Measurements from ENCODE around the gene CGB5. TPM values are rescaled to one million over a fixed set of nuclear protein-coding genes. Genes with fewer than 3 reads are reported as not detected.
"Not testable (repeated sequence)": the region's sequence is repeated elsewhere in the genome, so short reads cannot be mapped to it uniquely, and the experiment has no call there.

The CGB5 gene
- total RNA-seq, 4 donors from 2014 or later: not detected

- H3K9me3 ChIP-seq; H3K4me1 ChIP-seq; H3K27me3 ChIP-seq; DNase-seq; intact Hi-C loops (cut with DNase I; ENCODE audit: low total_unique reads); in situ Hi-C loops (cut with MboI; ENCODE audit: low sequenced_read_pairs in 4 of 4); H3K4me3 ChIP-seq; ATAC-seq; H3K27ac ChIP-seq; H3K36me3 ChIP-seq: not testable (repeated sequence)
- TF ChIP-seq CTCF (IDR thresholded peaks at IDR 0.05 in 4 of 5, conservative IDR thresholded peaks at IDR 0.05 in 1 of 5): peak in 3 of 5 experiments; percentile 20 to 39 (median 37)
Measured at GRCh38 chr19:49031642-49032301, 11.9 kb upstream of the CGB5 start, which contains the start of gene CGB2. Gene CGB2, plus strand, starts transcription at chr19:49031890. Its CDS starts 206 bp downstream, at chr19:49032096.

GRCh38 chr19:49036815-49037214, 6.8 kb upstream of the CGB5 start, which contains the start of gene CGB1:
Gene CGB1, minus strand, starts transcription at chr19:49036895. Its CDS starts 184 bp downstream, at chr19:49036711.
- H3K4me1 ChIP-seq; DNase-seq; H3K27me3 ChIP-seq; in situ Hi-C loops (cut with MboI; ENCODE audit: low sequenced_read_pairs in 4 of 4); H3K36me3 ChIP-seq; H3K27ac ChIP-seq; intact Hi-C loops (cut with DNase I; ENCODE audit: low total_unique reads); H3K4me3 ChIP-seq; H3K9me3 ChIP-seq: not testable (repeated sequence)
- peak in 1 of 2 donors; percentile 39 for ATAC-seq
- TF ChIP-seq CTCF (IDR thresholded peaks at IDR 0.05 in 4 of 5, conservative IDR thresholded peaks at IDR 0.05 in 1 of 5): peak in 3 of 5 experiments; percentile 46 to 54 (median 47)

- H3K27me3 ChIP-seq; intact Hi-C loops (cut with DNase I; ENCODE audit: low total_unique reads); H3K36me3 ChIP-seq; in situ Hi-C loops (cut with MboI; ENCODE audit: low sequenced_read_pairs in 4 of 4); H3K27ac ChIP-seq; H3K4me3 ChIP-seq; ATAC-seq; H3K4me1 ChIP-seq; H3K9me3 ChIP-seq; DNase-seq: not testable (repeated sequence)
Measured at GRCh38 chr19:49038111-49038510, 5.5 kb upstream of the CGB5 start.

GRCh38 chr19:49038557-49039276, 4.9 kb upstream of the CGB5 start:
- in situ Hi-C loops (cut with MboI; ENCODE audit: low sequenced_read_pairs in 4 of 4); intact Hi-C loops (cut with DNase I; ENCODE audit: low total_unique reads); H3K4me3 ChIP-seq; H3K9me3 ChIP-seq; ATAC-seq; H3K27me3 ChIP-seq; H3K27ac ChIP-seq; H3K36me3 ChIP-seq; H3K4me1 ChIP-seq; DNase-seq: not testable (repeated sequence)

- H3K4me1 ChIP-seq; H3K9me3 ChIP-seq; H3K4me3 ChIP-seq; H3K27ac ChIP-seq; in situ Hi-C loops (cut with MboI; ENCODE audit: low sequenced_read_pairs in 4 of 4); ATAC-seq; H3K36me3 ChIP-seq; H3K27me3 ChIP-seq; DNase-seq; intact Hi-C loops (cut with DNase I; ENCODE audit: low total_unique reads): not testable (repeated sequence)
Measured at GRCh38 chr19:49039736-49040135, 3.9 kb upstream of the CGB5 start.

GRCh38 chr19:49042177-49042576, 1.5 kb upstream of the CGB5 start:
- TF ChIP-seq CTCF (IDR thresholded peaks at IDR 0.05 in 4 of 5, conservative IDR thresholded peaks at IDR 0.05 in 1 of 5) (no peak), POLR2A (IDR thresholded peaks at IDR 0.05) (no peak)
- no peaks in the 10 kb centered on the region for H3K36me3 ChIP-seq
- H3K9me3 ChIP-seq: no peaks in the 10 kb centered on the region
- no peaks in the 10 kb centered on the region for H3K4me1 ChIP-seq
- ATAC-seq (no peak), DNase-seq (no peak)
- no peak overlapping the region for H3K27ac ChIP-seq
- no peak overlapping the region for H3K4me3 ChIP-seq
- no peaks in the 10 kb centered on the region for H3K27me3 ChIP-seq
- in situ Hi-C loops (cut with MboI; ENCODE audit: low sequenced_read_pairs in 4 of 4): no loop called here
- intact Hi-C loops (cut with DNase I; ENCODE audit: low total_unique reads): no loop called here

GRCh38 chr19:49042666-49043065, 982 bp upstream of the CGB5 start:
- intact Hi-C loops (cut with DNase I; ENCODE audit: low total_unique reads); H3K27me3 ChIP-seq; H3K4me3 ChIP-seq; in situ Hi-C loops (cut with MboI; ENCODE audit: low sequenced_read_pairs in 4 of 4); H3K36me3 ChIP-seq; DNase-seq; H3K9me3 ChIP-seq; H3K27ac ChIP-seq; H3K4me1 ChIP-seq; ATAC-seq: not testable (repeated sequence)

GRCh38 chr19:49049011-49049410, 5.4 kb downstream of the CGB5 start, which contains the start of gene CGB8:
Gene CGB8, minus strand, starts transcription at chr19:49049111. Its CDS starts 372 bp downstream, at chr19:49048739.
- H3K27ac ChIP-seq; intact Hi-C loops (cut with DNase I; ENCODE audit: low total_unique reads); H3K4me1 ChIP-seq; H3K9me3 ChIP-seq; in situ Hi-C loops (cut with MboI; ENCODE audit: low sequenced_read_pairs in 4 of 4); H3K36me3 ChIP-seq; H3K4me3 ChIP-seq; H3K27me3 ChIP-seq; DNase-seq; ATAC-seq: not testable (repeated sequence)
